Stimulated activated CD4-positive, alpha-beta T cell treated with anti-CD3 and anti-CD28 coated beads, Interleukin-15, amount 100 ng/mL, for 1 hour (primary cell): ENCODE data around the gene B3GAT1.

Source experiments
- DNase-seq, 2 donors: peaks; one replicate each; pipeline ENCODE4 v3.0.0-alpha.2; 2020; ENCODE audit warnings: low read depth in 1 of 2, low spot score in 1 of 2

Gene B3GAT1

DNA sequence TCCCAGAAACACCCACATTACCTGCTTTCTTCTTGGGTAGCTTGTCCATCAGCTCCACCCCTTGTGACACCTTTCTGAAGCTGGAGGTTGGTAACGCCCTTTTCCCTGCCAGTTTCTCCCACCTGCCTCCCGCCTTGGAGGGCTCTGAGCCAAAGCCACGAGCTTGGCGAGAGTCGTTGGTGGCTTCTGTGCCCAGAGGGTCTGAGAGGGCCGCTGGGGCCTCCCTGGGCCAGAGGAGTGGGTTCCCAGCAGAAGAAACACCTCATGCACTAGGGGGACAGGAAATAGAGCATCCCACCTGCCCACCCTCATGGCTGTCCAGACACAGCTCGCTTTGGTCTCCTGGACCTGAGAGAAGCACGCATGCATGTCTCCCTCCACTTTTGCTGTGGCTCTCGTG is 37.9 kb downstream of the B3GAT1 start:
- no peak for DNase-seq

DNA sequence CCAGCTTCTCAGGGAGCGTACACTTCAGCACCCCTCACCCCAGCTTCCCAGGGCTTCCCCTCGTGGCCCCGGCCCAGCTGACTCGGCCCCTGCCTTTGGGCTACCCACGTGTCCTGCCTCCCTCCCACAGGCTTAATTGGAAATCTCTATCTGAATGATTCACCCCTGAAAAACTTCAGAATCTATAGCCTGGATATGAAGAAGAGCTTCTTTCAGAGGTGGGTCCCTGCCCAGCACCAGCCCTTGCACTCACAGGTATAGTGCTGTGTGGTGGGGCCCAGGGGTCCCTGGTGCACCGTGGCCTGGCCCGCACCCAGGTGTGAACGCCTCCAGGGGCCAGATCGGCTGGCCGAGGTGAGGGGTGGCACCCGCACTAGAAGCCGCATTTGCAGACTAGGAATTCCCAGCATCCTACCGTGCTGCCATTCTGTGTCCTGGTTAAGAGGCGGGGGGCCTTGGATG is 38.4 kb downstream of the B3GAT1 start:
- no peak for DNase-seq

DNA sequence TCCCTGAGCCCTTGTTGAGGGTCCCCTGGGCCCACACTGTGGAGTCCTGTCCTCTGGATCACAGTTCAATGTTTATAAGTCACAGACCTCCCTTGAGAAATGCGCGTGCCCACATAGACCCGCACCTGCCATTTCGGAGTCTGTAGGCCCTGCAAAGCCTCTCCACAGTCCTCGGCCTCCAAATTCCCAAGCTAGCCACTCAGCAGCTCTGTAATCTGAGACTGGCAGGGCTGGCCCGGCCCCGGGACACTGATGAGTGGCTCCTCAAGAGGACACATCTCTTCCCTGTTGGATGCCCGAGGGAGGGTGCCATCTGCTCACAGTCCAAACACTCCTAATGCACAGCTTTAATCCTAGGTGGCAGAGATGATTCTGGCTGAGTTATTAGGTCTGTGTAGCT is 39.1 kb downstream of the B3GAT1 start:
- no peak for DNase-seq

DNA sequence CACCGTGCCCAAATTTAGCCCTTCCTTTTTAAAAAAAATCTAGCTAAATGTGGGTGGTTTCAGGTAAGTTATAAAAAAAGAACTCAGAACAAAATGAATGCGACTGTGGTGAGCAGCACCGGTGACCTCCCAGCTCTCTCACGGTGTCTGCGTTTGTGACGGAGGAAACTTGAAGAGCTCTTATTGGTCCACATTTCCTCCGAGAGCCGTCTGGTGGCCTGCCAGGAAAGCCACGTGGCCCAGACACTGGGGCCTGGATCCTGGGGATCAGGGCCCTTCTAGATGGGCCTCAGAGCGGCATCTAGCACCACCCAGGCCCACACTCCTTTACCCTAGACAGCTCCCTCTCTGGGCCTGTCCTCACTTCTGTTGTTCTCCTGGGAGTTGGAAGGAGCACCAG is 39.5 kb downstream of the B3GAT1 start:
- no peak for DNase-seq

DNA sequence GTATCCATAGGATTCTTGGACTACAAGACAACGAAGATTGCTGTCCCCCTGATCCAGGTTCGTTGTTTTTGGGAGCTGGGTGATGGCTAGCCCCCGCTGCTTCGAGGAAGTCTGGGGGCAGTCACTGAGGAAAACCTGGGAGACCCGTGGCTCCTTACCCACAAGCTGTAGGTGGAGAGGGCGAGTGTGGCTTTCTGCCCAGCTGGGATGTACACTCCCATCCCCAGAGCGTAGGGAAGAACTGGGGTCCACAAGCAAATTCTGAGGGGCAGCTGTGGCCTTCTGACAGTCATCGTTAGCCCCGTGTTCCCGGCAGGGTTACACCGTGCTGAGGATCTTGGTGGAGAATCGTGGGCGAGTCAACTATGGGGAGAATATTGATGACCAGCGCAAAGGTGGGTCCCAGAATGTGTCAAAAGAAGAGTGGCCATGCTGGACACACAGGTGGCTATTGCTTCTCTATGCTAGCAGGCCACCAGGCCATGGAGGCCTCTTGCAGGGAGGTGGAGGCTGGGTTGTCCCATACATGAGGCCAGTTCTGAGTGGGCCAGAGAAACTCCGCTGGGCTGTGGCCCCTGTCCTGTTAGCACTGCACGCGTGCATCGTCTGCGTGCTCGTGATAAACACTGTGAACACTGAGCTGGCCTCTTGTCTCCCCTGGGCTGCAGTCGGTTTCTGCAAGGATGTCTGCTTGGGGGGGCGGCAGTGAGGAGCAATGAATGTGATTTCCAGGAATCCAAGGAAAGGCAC is 40.4 kb downstream of the B3GAT1 start:
- DNase-seq: no peak

DNA sequence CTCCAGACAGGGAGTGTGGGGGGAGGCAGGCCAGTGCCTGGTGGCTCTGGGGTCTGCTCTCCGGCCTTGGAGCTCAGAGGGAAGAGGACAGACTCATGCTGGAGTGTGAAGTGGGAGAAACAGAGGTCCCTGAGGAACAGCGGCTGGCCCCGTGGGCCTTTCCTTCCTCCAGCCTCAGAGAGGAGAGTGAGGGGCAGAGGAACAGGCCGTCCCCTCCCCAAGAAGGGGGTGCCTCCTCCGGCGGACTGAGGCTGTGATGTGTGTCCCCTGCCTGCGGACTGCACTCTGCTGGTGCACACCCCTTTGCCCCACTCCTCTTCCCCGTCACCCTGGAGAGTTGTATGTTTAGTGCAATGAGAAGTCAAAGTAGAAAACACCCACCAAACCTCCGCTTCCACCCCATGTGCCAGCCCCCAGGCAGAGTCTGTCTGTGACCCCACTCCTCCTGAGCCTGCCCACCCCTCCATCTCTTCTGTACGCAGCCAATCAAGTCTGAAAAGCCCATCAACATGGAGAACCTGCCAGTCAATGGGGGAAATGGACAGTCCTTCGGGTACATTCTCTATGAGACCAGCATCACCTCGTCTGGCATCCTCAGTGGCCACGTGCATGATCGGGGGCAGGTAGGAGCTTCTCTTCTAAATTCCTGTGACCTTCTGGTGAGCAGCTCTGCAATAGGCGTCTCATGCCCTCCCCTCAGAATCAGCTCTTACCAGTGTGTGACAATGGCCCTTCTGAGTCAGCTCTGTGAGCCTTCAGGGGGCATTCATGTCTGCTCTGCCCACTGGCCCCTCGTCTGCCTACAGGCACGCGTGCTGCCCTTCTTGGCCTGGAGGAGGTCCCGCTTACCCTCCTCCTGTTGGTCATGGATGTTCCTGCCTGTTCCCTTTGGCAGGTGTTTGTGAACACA is 41.3 kb downstream of the B3GAT1 start:
- DNase-seq: no peak

DNA sequence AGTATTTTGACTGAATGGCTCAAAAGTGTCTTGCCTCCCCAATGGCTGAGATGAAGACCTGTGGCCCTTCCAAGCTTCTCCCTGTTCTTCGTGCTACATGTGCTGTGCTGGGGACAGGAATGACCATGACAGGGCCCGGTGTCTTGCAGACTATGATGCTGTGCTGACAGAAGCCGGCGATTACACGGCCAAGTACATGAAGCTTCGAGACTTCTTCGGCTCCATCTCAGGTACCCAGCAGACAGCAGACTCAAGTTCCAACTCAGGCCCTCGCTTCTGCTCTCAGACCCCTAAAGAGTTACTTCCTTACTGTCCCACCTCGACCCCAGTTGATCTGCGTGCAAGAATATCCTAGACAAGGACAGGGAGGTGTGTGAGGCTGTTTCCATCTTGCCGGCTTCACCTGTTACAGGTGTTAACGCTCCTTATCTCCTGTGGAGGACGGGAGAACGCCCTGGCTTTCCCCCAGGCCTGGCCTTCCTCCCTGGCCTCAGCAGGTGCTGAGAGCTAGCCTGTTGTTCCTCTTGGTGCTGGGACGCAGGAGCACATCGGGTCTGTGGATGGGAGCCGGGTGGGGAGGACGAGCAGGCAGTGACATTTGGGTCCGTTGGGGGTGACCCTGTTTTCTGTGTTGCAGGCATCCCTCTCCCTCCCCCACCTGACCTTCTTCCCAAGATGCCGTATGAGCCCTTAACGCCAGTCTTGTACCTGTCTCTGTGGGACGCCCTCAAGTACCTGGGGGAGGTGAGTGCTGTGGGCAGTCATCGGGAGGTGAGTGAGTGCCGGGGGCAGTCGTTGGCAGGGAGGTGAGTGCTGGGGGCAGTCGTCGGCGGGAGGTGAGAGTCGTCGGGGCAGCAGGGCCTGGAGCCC is 42.2 kb downstream of the B3GAT1 start:
- DNase-seq: no peak

DNA sequence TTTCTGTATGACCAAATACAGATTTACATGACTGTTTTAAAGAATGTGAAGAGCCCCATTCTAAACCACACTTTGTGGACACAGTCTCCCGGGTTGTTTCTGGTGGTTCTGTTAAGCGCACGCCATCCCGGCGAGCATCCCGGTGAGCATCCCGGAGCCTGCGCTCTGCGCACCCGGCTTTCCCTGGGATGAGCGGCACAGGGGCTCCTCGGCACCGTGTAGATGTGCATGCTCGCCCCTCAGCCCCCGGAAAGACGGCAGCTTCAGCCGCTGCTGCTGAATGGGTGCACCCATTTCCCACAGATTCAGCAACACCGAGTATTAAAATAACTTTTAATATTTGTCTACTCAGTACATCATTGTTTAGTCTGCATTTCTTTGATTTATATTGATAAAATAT is 44.3 kb downstream of the B3GAT1 start:
- DNase-seq: no peak

DNA sequence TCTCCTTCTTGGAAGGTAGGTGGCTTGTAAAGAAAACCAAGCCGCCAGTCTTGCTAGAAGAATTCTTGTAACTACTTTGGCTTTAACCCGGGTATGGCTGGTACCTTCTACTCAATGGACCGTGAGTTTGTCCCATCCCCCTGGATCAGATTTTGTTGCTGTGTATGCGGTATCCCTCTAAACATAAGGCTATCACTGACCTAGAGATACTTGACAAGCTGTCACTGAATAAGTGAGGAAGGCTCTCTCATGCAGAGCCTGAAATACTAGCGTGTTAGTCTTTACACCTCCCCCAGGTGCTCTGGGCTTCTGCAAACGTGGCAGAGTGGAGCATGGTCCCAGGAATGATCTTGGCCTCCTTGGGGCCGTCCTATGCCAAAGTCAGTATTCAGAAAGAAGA is 45.8 kb downstream of the B3GAT1 start:
- no peak for DNase-seq

DNA sequence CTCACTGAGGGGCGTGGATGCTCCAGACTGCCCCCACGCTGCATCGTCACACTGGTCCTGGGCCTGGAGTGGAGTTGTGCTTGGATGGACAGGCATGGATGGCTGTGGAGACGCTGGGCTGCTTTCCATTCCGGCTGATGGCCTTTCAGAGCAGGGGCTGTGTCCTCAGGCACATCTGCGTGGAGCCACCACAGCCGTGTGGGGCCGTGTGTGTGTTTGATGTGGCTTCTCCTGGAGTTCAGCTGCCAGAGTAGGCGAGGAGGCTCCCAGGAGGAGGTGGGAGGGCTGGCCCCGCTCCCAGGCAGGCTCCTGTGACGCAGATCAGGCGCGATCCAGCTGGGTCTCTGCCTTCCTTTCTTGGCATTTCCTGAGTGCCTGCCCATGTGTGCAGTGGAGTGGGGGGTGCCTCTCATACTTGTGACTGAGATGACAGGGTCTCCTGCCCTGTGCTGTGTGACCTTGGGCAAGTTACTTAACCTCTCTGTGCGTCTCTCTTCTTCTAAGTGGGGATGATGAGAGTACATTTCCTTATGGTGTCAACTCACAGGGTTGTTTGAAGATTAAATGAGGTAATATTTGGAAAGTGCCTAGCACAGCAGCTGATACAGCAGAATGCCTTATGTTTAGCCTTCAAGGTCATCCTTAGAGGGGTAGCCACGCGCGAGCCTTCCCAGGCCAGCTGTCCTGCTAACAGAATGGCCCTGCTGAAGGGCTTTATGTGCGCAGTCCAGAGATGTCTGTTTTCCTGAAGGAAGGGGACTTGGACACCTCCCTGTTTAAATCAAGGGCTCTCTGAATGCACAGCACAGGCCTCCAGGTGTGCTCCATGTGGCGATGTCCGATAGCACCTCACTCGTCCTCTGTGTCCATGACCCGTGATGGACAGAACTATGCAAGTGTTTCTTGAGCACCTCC is 46.8 kb downstream of the B3GAT1 start:
- DNase-seq: no peak

DNA sequence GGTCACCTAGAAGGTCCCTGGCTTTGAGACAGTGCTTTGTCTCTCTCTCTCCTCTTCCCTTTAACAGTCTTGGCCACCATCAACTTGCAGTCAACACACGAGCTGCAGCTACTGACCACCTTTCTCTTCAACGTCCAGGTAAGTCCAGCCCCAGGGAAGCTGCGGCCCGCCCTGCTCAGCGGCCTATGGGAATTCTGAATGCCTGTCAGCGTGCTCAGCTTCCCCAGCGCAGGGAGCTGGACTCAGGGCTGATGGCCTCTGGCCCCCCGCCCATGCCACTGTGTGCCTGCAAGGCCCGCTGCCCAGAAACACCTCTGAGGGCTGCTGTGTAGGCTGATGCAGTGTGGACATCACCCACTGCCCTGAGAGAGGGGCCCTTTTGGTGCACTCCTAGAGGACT is 47.8 kb downstream of the B3GAT1 start:
- DNase-seq: no peak

DNA sequence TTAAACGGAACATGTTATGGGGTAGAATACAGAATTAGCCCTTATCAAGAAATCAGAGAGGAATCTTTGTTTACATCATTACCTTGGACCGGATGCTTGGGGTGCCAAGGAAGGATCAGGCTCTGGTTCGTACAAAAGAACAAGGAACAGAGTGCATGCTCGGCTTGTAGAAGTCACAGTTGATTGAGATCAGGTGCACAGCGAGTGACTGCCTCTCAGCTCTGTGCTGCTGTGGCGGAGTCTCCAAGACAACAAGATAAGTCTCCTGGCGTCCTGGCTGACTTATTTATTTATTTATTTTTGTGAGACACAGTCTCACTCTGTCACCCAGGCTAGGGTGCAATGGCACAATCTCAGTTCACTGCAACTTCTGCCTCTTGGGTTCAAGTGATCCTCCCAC is 48.5 kb downstream of the B3GAT1 start:
- DNase-seq: no peak

DNA sequence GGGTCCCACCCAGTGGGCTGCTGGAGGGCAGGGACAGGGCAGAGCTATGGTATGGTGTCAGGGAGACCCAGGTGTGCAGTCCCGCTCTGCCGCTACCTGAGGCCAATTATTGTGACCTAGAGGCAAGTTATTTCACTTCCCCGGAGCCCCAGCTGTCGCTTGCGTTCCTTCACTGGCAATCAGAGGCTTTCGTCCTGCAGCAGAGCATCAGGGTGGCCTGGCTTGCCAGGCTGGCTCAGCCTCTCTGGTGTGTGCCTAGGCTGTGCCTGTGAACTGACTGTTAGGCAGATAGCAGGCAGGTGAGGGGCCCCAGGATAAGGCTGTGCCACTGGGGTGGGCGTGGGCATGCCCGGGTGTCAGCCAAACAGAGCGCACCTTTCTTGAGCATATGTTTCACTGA is 48.9 kb downstream of the B3GAT1 start:
- no peak for DNase-seq

DNA sequence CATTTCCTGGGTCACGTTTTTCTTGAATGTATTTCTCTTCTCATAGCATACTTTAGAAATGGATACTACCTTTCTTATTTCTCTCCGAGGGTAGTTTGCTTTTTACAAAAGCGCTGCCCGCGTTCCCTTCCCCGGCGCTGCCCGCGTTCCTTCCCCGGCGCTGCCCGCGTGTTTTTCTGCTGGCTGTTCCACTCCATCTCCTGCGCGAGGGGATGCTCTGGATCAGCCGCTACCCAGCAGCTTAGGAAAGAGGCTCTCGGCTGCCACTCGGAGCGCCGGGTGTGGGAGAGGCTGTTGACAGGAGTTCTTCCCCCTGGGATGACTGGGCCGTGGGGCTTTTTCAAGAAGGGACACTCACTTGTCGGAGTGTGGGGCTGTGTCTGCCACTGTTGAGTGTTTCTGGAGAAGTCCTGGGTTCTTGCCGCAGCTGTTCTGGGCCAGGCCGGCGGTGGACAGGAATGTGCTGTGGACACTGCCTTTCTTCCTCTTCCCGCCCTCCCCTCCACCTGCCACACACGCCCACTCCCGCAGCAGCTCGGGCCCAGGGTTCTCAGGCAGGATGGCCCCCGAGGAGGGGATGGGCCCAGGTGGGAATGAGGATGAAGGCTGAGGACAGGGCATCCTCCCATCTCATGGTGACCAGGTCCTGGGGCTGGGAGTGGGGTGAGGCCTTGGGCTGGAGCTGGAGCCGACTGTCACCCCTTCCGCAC is 49.7 kb downstream of the B3GAT1 start:
- DNase-seq: no peak

DNA sequence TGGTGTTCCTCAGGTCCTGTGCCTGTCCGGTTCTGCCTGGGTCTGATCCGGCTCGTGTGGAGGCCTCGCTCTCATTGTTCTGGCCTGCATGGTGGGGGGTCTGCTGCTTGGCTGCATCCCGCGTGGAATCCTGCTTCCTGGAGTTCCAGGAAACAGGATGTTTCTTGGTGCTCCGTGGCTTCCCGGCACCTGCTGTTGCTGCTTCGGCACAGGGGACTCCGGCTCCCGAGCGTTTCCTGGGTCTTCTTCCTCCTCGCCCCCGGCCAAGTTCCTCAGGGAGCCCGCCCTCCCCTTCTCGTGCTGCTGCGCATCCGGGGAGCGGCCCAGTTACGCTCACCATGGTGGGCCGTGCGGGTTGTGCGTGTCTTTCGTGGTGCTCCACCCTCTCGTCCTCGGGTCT is 50.4 kb downstream of the B3GAT1 start:
- no peak for DNase-seq

DNA sequence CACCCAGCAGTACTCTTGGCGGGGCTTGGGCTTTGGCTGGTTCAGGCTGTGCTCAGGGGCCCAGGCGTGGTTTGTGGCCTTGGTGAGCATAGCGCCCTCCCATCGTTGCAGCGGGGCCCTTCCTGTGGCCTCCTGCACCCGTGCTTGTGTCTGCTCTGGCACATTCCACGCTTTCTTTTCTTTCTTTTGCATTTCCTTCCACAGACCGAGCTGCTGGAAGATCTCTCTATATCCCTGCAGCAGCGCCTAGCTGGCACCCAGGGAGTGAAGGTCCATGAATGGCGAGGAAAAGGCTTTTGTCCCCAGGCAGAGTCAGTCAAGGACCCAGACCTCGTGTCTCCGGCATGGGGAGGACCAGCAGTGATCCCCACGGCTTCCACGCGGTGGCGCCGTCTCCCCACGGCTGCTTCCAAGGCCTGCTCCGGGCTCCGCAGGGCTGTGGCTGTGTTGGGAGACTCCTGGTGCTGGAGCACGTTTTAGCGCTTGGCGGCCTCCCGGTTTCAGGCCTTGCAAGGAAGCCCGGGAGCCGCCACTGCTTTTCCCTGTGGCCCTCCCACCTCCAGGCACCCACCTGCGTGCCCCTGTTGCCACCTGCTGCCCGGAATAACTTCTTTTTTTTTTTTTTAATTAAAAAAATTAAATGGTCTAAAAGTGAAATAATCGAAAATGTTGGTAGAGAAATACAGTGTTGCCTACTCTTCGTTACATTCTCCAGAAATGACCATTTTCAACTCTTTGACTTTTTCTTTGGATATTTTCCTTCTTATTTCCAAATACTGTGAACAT is 51.8 kb downstream of the B3GAT1 start:
- peak; percentile 42 to 58 for DNase-seq

DNA sequence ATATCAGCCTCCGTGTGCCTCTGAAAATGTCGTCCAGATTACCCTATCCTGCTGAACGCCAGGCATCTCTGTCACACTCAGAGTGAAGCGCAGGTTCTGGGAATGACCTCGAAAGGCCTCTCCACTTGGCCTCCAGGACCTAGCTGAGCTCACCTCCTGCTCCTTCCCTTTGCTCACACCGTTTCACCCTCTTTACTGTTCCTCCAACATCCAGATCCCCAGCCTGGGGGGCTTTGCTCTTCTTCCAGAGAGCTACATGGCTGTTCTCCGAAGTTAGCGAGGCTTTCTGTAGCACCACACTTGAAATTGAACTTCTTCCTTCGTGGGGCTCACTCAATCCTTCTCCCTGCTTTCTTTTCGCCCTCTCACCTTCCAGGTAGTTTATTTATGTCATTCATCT is 52.4 kb downstream of the B3GAT1 start:
- DNase-seq: no peak

DNA sequence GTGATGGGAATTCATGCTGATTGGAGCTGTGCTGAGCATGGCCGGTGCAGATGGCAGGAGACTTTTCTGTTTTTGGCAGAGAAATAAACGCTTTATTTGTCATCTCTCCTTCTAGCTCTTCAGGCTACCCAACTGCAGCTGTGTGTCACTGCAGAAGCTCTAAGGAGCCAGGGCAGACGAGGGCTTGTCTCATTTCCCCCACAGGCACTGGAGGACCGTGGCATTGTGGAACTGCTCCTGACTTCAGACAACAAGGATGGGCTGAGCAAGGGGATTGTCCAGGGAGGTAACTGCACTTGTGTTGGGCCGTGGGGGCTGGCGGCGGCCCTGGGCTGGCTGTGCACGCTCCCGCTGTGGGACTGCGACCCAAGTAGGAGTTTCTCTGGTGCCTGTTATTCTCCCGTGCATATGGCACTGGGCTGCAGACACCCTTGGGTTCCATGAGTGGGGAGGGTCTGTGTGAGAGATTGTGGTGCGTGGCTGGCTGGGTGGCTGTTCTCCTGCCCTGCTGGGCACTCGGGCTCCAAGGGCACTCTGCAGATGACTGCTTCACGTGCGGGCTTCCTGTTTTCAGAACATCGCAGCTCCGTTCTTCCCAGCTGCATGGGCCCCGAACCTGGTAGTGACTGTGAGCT is 53.1 kb downstream of the B3GAT1 start:
- DNase-seq: no peak
